ENCODE measurements around the gene MROH2A. TPM values are rescaled to one million over a fixed set of nuclear protein-coding genes. Genes with fewer than 3 reads are reported as not detected.

Gene MROH2A
- polyA plus RNA-seq, 3 donors, result not detected

DNA sequence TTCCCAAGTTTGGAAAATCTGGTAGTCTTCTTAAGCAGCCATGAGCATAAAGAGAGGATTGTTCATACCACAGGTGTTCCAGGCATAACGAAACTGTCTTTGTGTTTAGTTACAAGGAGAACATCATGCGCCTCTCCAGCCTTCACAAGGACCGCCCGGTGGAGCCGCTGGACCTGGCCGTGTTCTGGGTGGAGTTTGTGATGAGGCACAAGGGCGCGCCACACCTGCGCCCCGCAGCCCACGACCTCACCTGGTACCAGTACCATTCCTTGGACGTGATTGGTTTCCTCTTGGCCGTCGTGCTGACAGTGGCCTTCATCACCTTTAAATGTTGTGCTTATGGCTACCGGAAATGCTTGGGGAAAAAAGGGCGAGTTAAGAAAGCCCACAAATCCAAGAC lies 6.0 kb upstream of the MROH2A start:
- no peak overlapping the region for H3K4me2 ChIP-seq (replicated peaks; ENCODE audit: extremely low read depth, low read length, poor library complexity, severe bottlenecking)
- intact Hi-C loops (cut with micrococcal nuclease), result no loop called here
- H3K27ac ChIP-seq (ENCODE audit: low read depth in 1 of 2, low read length in 2 of 2), result no peak overlapping the region
- no peaks in the 10 kb centered on the region for H3K27me3 ChIP-seq (ENCODE audit: control insufficient read depth in 2 of 2, insufficient read depth in 2 of 2, low read length in 2 of 2)
- H3K9ac ChIP-seq (ENCODE audit: insufficient read depth, low read length, poor library complexity, severe bottlenecking), result no peak overlapping the region
- H3K4me3 Mint-ChIP-seq, result no peak overlapping the region
- H3K9me3 ChIP-seq (replicated peaks in 1 of 2; ENCODE audit: control insufficient read depth in 1 of 2, insufficient read depth in 1 of 2, low read length in 2 of 2), result peaks cover 13 to 19% of the 10 kb centered on the region in 2 donors
- H3K79me2 ChIP-seq (ENCODE audit: insufficient read depth, low read length), result no peaks in the 10 kb centered on the region
- no peak for DNase-seq
- H3K4me3 ChIP-seq (replicated peaks in 1 of 3; ENCODE audit: low read depth in 2 of 3, low read length in 3 of 3), result no peak overlapping the region
- no peaks in the 10 kb centered on the region for H3K4me1 Mint-ChIP-seq
- no peaks in the 10 kb centered on the region for H3K36me3 Mint-ChIP-seq
- H4K20me1 ChIP-seq (ENCODE audit: insufficient read depth, low read length), result no peaks in the 10 kb centered on the region
- peaks cover 7 to 20% (median 14%) of the 10 kb centered on the region in 7 donors for H3K9me3 Mint-ChIP-seq
- H3K27me3 Mint-ChIP-seq (ENCODE audit: low read depth in 3 of 3), result peaks cover 4 to 6% (median 4%) of the 10 kb centered on the region in 3 donors
- no peaks in the 10 kb centered on the region for H3K4me1 ChIP-seq (ENCODE audit: control insufficient read depth in 1 of 2, insufficient read depth in 2 of 2, low read length in 2 of 2)
- TF ChIP-seq, protein P1, sequence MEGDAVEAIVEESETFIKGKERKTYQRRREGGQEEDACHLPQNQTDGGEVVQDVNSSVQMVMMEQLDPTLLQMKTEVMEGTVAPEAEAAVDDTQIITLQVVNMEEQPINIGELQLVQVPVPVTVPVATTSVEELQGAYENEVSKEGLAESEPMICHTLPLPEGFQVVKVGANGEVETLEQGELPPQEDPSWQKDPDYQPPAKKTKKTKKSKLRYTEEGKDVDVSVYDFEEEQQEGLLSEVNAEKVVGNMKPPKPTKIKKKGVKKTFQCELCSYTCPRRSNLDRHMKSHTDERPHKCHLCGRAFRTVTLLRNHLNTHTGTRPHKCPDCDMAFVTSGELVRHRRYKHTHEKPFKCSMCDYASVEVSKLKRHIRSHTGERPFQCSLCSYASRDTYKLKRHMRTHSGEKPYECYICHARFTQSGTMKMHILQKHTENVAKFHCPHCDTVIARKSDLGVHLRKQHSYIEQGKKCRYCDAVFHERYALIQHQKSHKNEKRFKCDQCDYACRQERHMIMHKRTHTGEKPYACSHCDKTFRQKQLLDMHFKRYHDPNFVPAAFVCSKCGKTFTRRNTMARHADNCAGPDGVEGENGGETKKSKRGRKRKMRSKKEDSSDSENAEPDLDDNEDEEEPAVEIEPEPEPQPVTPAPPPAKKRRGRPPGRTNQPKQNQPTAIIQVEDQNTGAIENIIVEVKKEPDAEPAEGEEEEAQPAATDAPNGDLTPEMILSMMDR (IDR thresholded peaks at IDR 0.05), result no peak
- WGBS (ENCODE audit: insufficient coverage), result 95% methylated on average over 14 of the region's 16 CpGs
- no peak overlapping the region for H2AFZ ChIP-seq (ENCODE audit: insufficient read depth, low read depth, low read length, poor library complexity, severe bottlenecking)
- H3K27ac Mint-ChIP-seq, result no peak overlapping the region
- no peaks in the 10 kb centered on the region for H3K36me3 ChIP-seq (replicated peaks in 1 of 2; ENCODE audit: control insufficient read depth in 1 of 2, insufficient read depth in 2 of 2, low read length in 2 of 2)

DNA sequence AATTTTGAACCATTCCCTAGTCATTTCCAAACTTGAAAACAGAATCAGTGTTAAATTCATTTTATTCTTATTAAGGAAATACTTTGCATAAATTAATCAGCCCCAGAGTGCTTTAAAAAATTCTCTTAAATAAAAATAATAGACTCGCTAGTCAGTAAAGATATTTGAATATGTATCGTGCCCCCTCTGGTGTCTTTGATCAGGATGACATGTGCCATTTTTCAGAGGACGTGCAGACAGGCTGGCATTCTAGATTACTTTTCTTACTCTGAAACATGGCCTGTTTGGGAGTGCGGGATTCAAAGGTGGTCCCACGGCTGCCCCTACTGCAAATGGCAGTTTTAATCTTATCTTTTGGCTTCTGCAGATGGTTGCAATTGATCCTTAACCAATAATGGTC lies 5.5 kb upstream of the MROH2A start:
- Mint-ChIP-seq H3K27me3 (ENCODE audit: low read depth in 3 of 3) (peaks cover 4 to 6% (median 4%) of the 10 kb centered on the region in 3 donors), H3K4me1 (no peaks in the 10 kb centered on the region), H3K9me3 (peaks cover 7 to 23% (median 16%) of the 10 kb centered on the region in 7 donors), H3K36me3 (no peaks in the 10 kb centered on the region), H3K27ac (no peak overlapping the region), H3K4me3 (peak overlapping the region in 1 of 2 donors; percentile 1)
- Histone ChIP-seq H3K9ac (ENCODE audit: insufficient read depth, low read length, poor library complexity, severe bottlenecking) (no peak overlapping the region), H4K20me1 (ENCODE audit: insufficient read depth, low read length) (no peaks in the 10 kb centered on the region), H2AFZ (ENCODE audit: insufficient read depth, low read depth, low read length, poor library complexity, severe bottlenecking) (no peak overlapping the region), H3K4me2 (replicated peaks; ENCODE audit: extremely low read depth, low read length, poor library complexity, severe bottlenecking) (no peak overlapping the region), H3K4me3 (replicated peaks in 1 of 3; ENCODE audit: low read depth in 2 of 3, low read length in 3 of 3) (no peak overlapping the region), H3K9me3 (replicated peaks in 1 of 2; ENCODE audit: control insufficient read depth in 1 of 2, insufficient read depth in 1 of 2, low read length in 2 of 2) (peaks cover 14 to 19% of the 10 kb centered on the region in 2 donors), H3K27ac (ENCODE audit: low read depth in 1 of 2, low read length in 2 of 2) (no peak overlapping the region), H3K79me2 (ENCODE audit: insufficient read depth, low read length) (no peaks in the 10 kb centered on the region), H3K36me3 (replicated peaks in 1 of 2; ENCODE audit: control insufficient read depth in 1 of 2, insufficient read depth in 2 of 2, low read length in 2 of 2) (no peaks in the 10 kb centered on the region), H3K4me1 (ENCODE audit: control insufficient read depth in 1 of 2, insufficient read depth in 2 of 2, low read length in 2 of 2) (no peaks in the 10 kb centered on the region), H3K27me3 (ENCODE audit: control insufficient read depth in 2 of 2, insufficient read depth in 2 of 2, low read length in 2 of 2) (no peaks in the 10 kb centered on the region)
- no peak for DNase-seq
- 74% methylated on average over 3 of the region's 5 CpGs for whole genome bisulfite sequencing (ENCODE audit: insufficient coverage)
- TF ChIP-seq, protein P1 (IDR thresholded peaks at IDR 0.05), result no peak
- intact Hi-C loops (cut with micrococcal nuclease), result no loop called here
